HUES6 (cell line): ENCODE results near the gene C16orf95.
"Not testable (repeated sequence)": the region's sequence is repeated elsewhere in the genome, so short reads cannot be mapped to it uniquely, and the experiment has no call there.

ENCODE experiments used
- H3K27ac ChIP-seq: 2 replicates; pipeline ENCODE4 v1.7.0; 2013; ENCODE audit warnings: low read depth, mild to moderate bottlenecking, low read length, inconsistent platforms
- H3K27me3 ChIP-seq: 2 replicates; pipeline ENCODE4 v1.6.1; 2013; ENCODE audit warnings: low read length; ENCODE audit not compliant: control insufficient read depth, insufficient read depth
- H3K36me3 ChIP-seq: 2 replicates; pipeline ENCODE4 v1.6.1; 2013; ENCODE audit warnings: low read length; ENCODE audit not compliant: control insufficient read depth, insufficient read depth
- H3K4me1 ChIP-seq: 2 replicates; pipeline ENCODE4 v1.6.1; 2013; ENCODE audit warnings: low read length; ENCODE audit not compliant: control insufficient read depth, insufficient read depth
- H3K4me3 ChIP-seq: 2 replicates; pipeline ENCODE4 v1.5.1; 2013; ENCODE audit warnings: low read depth, low read length
- H3K9ac ChIP-seq: one replicate; pipeline ENCODE4 v1.6.1; 2013; ENCODE audit warnings: mild to moderate bottlenecking, low read length
- H3K9me3 ChIP-seq: 2 replicates; pipeline ENCODE4 v1.6.1; 2013; ENCODE audit warnings: low read depth, low read length; ENCODE audit not compliant: control insufficient read depth, insufficient read depth

Gene C16orf95

DNA sequence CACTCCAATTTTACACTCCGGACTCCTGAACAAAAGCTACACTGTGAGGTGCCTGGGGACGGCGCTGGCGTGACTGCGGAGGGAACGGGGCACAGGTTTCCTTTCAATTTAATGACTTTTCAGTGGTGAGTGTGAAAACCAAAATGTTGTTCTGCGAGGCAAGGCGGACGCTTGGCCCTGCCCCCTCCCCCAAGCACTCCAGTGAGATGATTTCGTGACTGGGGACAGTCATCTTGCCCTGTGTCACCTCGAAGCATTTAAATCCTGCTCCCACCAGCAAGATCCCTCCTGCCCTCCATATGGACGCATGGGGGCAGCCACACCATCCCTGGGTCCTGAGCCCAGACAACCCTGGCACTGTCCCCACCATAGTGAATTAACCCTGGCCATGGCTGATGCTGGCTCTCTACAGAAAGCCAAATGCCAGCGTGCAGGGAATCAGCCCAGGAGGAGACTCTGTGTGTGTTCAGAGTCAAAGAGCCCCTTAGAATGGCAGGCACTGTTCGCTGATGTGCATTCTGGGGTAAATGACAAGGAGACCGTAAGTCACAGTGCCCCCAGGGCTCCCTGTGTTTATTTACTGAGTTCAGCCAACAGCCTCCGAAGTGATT, 41.0 kb downstream of the C16orf95 start:
- no peaks in the 10 kb centered on the region for H3K4me1 ChIP-seq
- H3K9ac ChIP-seq: no peak overlapping the region
- H3K9me3 ChIP-seq: no peaks in the 10 kb centered on the region
- no peaks in the 10 kb centered on the region for H3K36me3 ChIP-seq
- no peak overlapping the region for H3K4me3 ChIP-seq
- no peak overlapping the region for H3K27ac ChIP-seq
- peaks cover 7% of the 10 kb centered on the region; the same call in 1 of the 2 replicates for H3K27me3 ChIP-seq

DNA sequence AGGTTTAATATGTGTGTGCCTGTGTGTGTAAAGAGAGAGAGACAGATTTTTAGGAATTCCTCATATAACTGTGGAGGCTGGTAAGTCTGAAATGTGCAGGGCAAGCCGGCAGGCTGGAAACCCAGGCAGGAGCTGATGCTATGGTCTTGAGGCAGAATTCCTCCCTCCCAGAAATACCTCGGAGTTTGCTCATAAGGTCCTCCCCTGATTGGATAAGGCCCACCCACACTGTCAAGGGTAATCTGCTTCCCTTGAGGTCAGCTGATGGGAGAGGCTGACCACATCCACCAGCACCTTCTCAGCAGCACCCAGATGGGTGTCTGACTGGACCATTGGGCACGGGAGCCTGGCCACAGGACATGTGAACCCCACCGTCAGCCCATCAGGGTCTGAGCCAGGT, 42.4 kb downstream of the C16orf95 start:
- H3K4me3 ChIP-seq: no peak overlapping the region
- no peaks in the 10 kb centered on the region for H3K9me3 ChIP-seq
- no peaks in the 10 kb centered on the region for H3K36me3 ChIP-seq
- peaks cover 7% of the 10 kb centered on the region; the same call in 1 of the 2 replicates for H3K27me3 ChIP-seq
- no peak overlapping the region for H3K9ac ChIP-seq
- no peaks in the 10 kb centered on the region for H3K4me1 ChIP-seq
- H3K27ac ChIP-seq: no peak overlapping the region

GRCh38 chr16:87273471-87274030, 43.6 kb downstream of the C16orf95 start:
- H3K27me3 ChIP-seq: no peaks in the 10 kb centered on the region
- no peak overlapping the region for H3K9ac ChIP-seq
- H3K27ac ChIP-seq: no peak overlapping the region
- no peak overlapping the region for H3K4me3 ChIP-seq
- no peaks in the 10 kb centered on the region for H3K36me3 ChIP-seq
- H3K9me3 ChIP-seq: no peaks in the 10 kb centered on the region
- H3K4me1 ChIP-seq: no peaks in the 10 kb centered on the region

DNA sequence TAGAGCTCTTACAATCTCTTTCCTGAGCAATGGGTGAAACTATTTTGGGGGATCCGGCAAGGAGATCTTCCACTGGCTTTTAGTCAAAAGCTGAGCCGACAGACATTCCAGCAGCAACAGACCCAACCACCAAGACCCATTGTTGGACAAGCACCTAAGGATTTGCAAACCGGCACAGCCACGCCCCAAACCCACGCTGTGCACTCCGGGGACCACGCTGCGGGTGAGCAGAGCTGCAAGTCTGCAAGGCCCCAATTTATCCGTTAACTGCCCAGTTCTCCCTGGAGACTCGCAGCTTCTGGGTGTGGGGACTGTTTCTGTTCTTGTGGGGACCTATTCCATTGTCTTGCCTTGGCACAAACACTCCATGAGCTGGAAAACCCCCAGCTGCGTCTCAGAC, 45.9 kb downstream of the C16orf95 start:
- Histone ChIP-seq H3K27me3 (no peaks in the 10 kb centered on the region), H3K4me3 (no peak overlapping the region), H3K36me3 (no peaks in the 10 kb centered on the region), H3K9ac (no peak overlapping the region), H3K4me1 (no peaks in the 10 kb centered on the region), H3K9me3 (no peaks in the 10 kb centered on the region), H3K27ac (no peak overlapping the region)

GRCh38 chr16:87267566-87267965, 49.6 kb downstream of the C16orf95 start:
- H3K4me3 ChIP-seq: no peak overlapping the region
- peaks cover 4% of the 10 kb centered on the region; the same call in 1 of the 2 replicates for H3K4me1 ChIP-seq
- H3K9me3 ChIP-seq: no peaks in the 10 kb centered on the region
- H3K36me3 ChIP-seq: no peaks in the 10 kb centered on the region
- H3K9ac ChIP-seq: no peak overlapping the region
- no peak overlapping the region for H3K27ac ChIP-seq
- H3K27me3 ChIP-seq: no peaks in the 10 kb centered on the region

- Histone ChIP-seq H3K27me3 (no peaks in the 10 kb centered on the region), H3K36me3 (no peaks in the 10 kb centered on the region), H3K4me3 (no peak overlapping the region)
Observed at GRCh38 chr16:87266846-87267245, 50.3 kb downstream of the C16orf95 start.

DNA sequence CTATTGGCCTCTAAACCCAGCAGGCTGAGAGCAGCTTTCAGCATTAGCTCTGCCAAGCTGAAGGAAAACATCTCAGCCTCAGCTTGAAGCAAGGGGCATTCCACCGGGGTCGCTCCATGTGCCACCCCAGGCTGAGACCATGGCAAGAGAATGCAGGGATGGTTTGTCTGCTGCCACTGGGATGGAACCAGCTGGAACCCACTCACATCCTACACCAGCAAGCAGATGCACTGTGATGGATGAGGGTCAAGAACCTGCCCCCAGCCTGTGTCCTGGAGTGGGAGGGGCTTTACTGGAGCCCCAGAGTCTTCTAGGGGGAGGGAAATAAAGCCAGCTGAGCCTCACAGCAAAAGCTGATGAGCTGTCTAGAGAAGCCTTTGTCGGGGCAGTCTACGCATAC, 51.9 kb downstream of the C16orf95 start:
- H3K27me3 ChIP-seq: no peaks in the 10 kb centered on the region
- peaks cover 4% of the 10 kb centered on the region; the same call in 1 of the 2 replicates for H3K4me1 ChIP-seq
- H3K36me3 ChIP-seq: no peaks in the 10 kb centered on the region
- H3K27ac ChIP-seq: no peak overlapping the region
- H3K4me3 ChIP-seq: no peak overlapping the region
- no peak overlapping the region for H3K9ac ChIP-seq
- peaks cover 9% of the 10 kb centered on the region; the same call in 1 of the 2 replicates for H3K9me3 ChIP-seq

More at GRCh38 chr16:87266846-87267245, 50.3 kb downstream of the C16orf95 start:
- H3K27ac ChIP-seq: no peak overlapping the region
- H3K4me1 ChIP-seq: peaks cover 4% of the 10 kb centered on the region; the same call in 1 of the 2 replicates
- no peaks in the 10 kb centered on the region for H3K9me3 ChIP-seq
- H3K9ac ChIP-seq: no peak overlapping the region

DNA sequence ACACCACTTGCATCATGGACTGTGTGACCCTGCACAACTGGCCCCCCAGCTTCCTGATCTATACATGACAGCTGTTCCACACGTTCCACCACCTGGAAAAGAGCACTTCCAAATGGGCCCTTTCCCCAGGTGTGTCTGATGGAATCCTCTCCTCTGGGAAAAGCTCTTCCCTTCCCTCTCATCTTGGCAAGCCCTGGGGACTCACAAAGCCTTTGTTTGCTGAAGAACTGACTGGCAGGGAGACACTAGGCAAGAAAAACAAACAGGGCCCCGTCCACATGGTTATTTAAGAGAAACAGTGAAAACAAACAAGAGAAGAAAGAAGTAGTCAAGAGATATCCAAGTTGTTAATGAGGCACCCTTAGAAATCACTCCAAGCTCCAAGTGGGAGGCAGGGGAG, 52.6 kb downstream of the C16orf95 start:
- Histone ChIP-seq H3K9ac (no peak overlapping the region), H3K4me1 (peaks cover 4% of the 10 kb centered on the region; the same call in 1 of the 2 replicates), H3K27me3 (no peaks in the 10 kb centered on the region), H3K4me3 (no peak overlapping the region), H3K27ac (no peak overlapping the region), H3K9me3 (peaks cover 9% of the 10 kb centered on the region; the same call in 1 of the 2 replicates), H3K36me3 (no peaks in the 10 kb centered on the region)

DNA sequence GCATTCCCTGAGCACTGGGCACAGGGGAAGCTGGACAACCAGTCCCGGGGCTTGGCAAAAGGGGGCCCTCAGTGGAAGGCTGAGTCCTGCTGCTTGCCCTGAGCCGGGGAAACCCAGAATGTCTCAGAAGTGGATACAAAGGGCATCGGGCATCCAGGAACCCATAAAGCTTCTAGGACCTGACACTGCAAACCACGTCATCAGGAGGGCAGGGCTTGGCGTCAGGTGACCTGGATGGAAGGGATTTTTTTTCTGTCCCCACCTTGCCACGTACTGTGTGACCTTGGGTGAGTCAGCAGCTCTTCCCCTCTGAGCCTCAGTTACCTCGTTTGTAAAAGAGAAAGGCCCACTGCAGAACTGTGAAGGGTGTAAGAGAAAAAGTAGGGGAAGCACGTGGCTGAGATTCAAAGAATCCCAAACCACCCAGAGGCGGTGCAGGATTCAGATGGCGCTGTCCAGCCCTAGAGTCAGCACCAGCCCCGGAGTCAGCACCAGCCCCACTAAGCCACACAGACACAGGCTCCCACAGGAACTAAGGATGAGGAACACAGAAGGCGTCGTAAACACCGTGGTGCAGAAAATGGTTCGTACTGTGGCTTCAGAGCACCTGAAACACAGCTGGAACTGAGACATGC, 53.7 kb downstream of the C16orf95 start:
- Histone ChIP-seq H3K9ac (no peak overlapping the region), H3K9me3 (peaks cover 9% of the 10 kb centered on the region; the same call in 1 of the 2 replicates)

GRCh38 chr16:87259431-87259830, 57.8 kb downstream of the C16orf95 start:
- Histone ChIP-seq H3K36me3 (no peaks in the 10 kb centered on the region), H3K9ac (no peak overlapping the region), H3K27ac (no peak overlapping the region), H3K9me3 (peaks cover 9% of the 10 kb centered on the region; the same call in 1 of the 2 replicates), H3K27me3 (no peaks in the 10 kb centered on the region), H3K4me3 (no peak overlapping the region), H3K4me1 (0 out of 2 replicates have a peak, but pooled peaks cover under 1% of the 10 kb centered on the region)

More for the DNA sequence above, 53.7 kb downstream of the C16orf95 start:
- Histone ChIP-seq H3K4me1 (peaks cover 4% of the 10 kb centered on the region; the same call in 1 of the 2 replicates), H3K36me3 (no peaks in the 10 kb centered on the region), H3K4me3 (no peak overlapping the region), H3K27ac (no peak overlapping the region), H3K27me3 (no peaks in the 10 kb centered on the region)

- not testable (repeated sequence) for H3K27me3 ChIP-seq, H3K36me3 ChIP-seq, H3K9me3 ChIP-seq, H3K9ac ChIP-seq, H3K27ac ChIP-seq, H3K4me3 ChIP-seq, H3K4me1 ChIP-seq
Observed at GRCh38 chr16:87258653-87259052, 58.5 kb downstream of the C16orf95 start.
